Osteoblast (primary cell): ENCODE data around the gene WDR7. TPM values are rescaled to one million over a fixed set of nuclear protein-coding genes. Genes with fewer than 3 reads are reported as not detected.

Experiments used
- DNase-seq: peaks from one replicate; pipeline ENCODE4 v3.0.0; 2011; ENCODE audit warnings: low spot score, mixed read lengths; ENCODE audit not compliant: insufficient read length; ENCODE audit errors: missing footprints
- H2AFZ ChIP-seq: 2 replicates; pipeline ENCODE4 v1.6.0; 2011; ENCODE audit warnings: mild to moderate bottlenecking, low read length
- H3K27ac ChIP-seq: 2 replicates; pipeline ENCODE4 v1.5.1; 2011; ENCODE audit warnings: mild to moderate bottlenecking, low read depth, low read length, moderate library complexity
- H3K27me3 ChIP-seq: 2 replicates; pipeline ENCODE4 v1.6.0; 2012; ENCODE audit warnings: mild to moderate bottlenecking, control low read depth, inconsistent platforms, low read length, moderate library complexity; ENCODE audit not compliant: insufficient read depth
- H3K36me3 ChIP-seq: 2 replicates; pipeline ENCODE4 v1.5.1; 2011; ENCODE audit warnings: mild to moderate bottlenecking, low read length, control low read depth, moderate library complexity; ENCODE audit not compliant: insufficient read depth
- H3K4me1 ChIP-seq: 2 replicates; pipeline ENCODE4 v1.5.1; 2011; ENCODE audit warnings: mild to moderate bottlenecking, low read length, control low read depth, moderate library complexity; ENCODE audit not compliant: insufficient read depth
- H3K4me2 ChIP-seq: 2 replicates; pipeline ENCODE4 v1.6.0; 2011; ENCODE audit warnings: mild to moderate bottlenecking, low read length; ENCODE audit not compliant: insufficient read depth
- H3K4me3 ChIP-seq: fragments of 200-600 bp; sonication (generic); 3 replicates; pipeline ENCODE4 v1.5.1; 2012; ENCODE audit warnings: mild to moderate bottlenecking, low read length, inconsistent platforms; ENCODE audit not compliant: insufficient read depth
- H3K79me2 ChIP-seq: 2 replicates; pipeline ENCODE4 v1.6.0; 2012; ENCODE audit warnings: mild to moderate bottlenecking, low read length, control low read depth, inconsistent platforms; ENCODE audit not compliant: insufficient read depth
- H3K9me3 ChIP-seq: 2 replicates; pipeline ENCODE4 v1.5.1; 2011; ENCODE audit warnings: low read depth, low read length, control low read depth
- H4K20me1 ChIP-seq: 2 replicates; pipeline ENCODE4 v1.6.0; 2012; ENCODE audit warnings: mild to moderate bottlenecking, low read length, control low read depth; ENCODE audit not compliant: insufficient read depth
- total RNA-seq: library from RNA; depleted of rRNA; stranded (reverse); fragments of >200 nt; gene quantifications from 2 replicates; pipeline ENCODE4 v1.2.3, GENCODE V29; 2012
- TF ChIP-seq, protein P1 (sequence below): IDR thresholded peaks from 2 replicates; pipeline ENCODE4 v1.5.1; 2011; ENCODE audit warnings: mild to moderate bottlenecking, low read depth, low read length, moderate library complexity; ENCODE audit errors: extremely low read depth

WDR7 gene
- total RNA-seq, 1 donor = 23.2 TPM

GRCh38 chr18:56738184-56738583 lies 87.0 kb downstream of the WDR7 start:
- no peaks in the 10 kb centered on the region for H3K9me3 ChIP-seq
- no peaks in the 10 kb centered on the region for H3K79me2 ChIP-seq
- H3K36me3 ChIP-seq = no peaks in the 10 kb centered on the region
- TF ChIP-seq, protein P1, sequence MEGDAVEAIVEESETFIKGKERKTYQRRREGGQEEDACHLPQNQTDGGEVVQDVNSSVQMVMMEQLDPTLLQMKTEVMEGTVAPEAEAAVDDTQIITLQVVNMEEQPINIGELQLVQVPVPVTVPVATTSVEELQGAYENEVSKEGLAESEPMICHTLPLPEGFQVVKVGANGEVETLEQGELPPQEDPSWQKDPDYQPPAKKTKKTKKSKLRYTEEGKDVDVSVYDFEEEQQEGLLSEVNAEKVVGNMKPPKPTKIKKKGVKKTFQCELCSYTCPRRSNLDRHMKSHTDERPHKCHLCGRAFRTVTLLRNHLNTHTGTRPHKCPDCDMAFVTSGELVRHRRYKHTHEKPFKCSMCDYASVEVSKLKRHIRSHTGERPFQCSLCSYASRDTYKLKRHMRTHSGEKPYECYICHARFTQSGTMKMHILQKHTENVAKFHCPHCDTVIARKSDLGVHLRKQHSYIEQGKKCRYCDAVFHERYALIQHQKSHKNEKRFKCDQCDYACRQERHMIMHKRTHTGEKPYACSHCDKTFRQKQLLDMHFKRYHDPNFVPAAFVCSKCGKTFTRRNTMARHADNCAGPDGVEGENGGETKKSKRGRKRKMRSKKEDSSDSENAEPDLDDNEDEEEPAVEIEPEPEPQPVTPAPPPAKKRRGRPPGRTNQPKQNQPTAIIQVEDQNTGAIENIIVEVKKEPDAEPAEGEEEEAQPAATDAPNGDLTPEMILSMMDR = no peak
- no peak for DNase-seq
- H2AFZ ChIP-seq = no peak overlapping the region
- H3K27ac ChIP-seq = no peak overlapping the region
- no peaks in the 10 kb centered on the region for H3K4me1 ChIP-seq
- H3K4me3 ChIP-seq = no peak overlapping the region
- no peak overlapping the region for H3K4me2 ChIP-seq
- no peaks in the 10 kb centered on the region for H4K20me1 ChIP-seq
- no peaks in the 10 kb centered on the region for H3K27me3 ChIP-seq

- H3K4me1 ChIP-seq = no peaks in the 10 kb centered on the region
- TF ChIP-seq, protein P1 = no peak
- H3K27me3 ChIP-seq = no peaks in the 10 kb centered on the region
- no peak overlapping the region for H3K4me2 ChIP-seq
- H4K20me1 ChIP-seq = no peaks in the 10 kb centered on the region
- no peaks in the 10 kb centered on the region for H3K9me3 ChIP-seq
- H3K27ac ChIP-seq = no peak overlapping the region
- no peaks in the 10 kb centered on the region for H3K79me2 ChIP-seq
- H2AFZ ChIP-seq = no peak overlapping the region
- no peak for DNase-seq
- H3K4me3 ChIP-seq = no peak overlapping the region
- H3K36me3 ChIP-seq = no peaks in the 10 kb centered on the region
Observed at GRCh38 chr18:56739731-56740130, 88.6 kb downstream of the WDR7 start.

GRCh38 chr18:56740645-56741044 lies 89.5 kb downstream of the WDR7 start:
- TF ChIP-seq, protein P1 = no peak
- Histone ChIP-seq H3K79me2 (no peaks in the 10 kb centered on the region), H2AFZ (no peak overlapping the region), H3K4me3 (no peak overlapping the region), H3K4me2 (no peak overlapping the region), H3K9me3 (no peaks in the 10 kb centered on the region), H3K27me3 (no peaks in the 10 kb centered on the region), H3K4me1 (no peaks in the 10 kb centered on the region), H3K27ac (no peak overlapping the region), H3K36me3 (no peaks in the 10 kb centered on the region), H4K20me1 (no peaks in the 10 kb centered on the region)
- DNase-seq = no peak

GRCh38 chr18:56741685-56742084 lies 90.5 kb downstream of the WDR7 start:
- no peak for DNase-seq
- Histone ChIP-seq H3K4me1 (no peaks in the 10 kb centered on the region), H3K9me3 (no peaks in the 10 kb centered on the region), H3K27me3 (no peaks in the 10 kb centered on the region), H4K20me1 (no peaks in the 10 kb centered on the region), H2AFZ (no peak overlapping the region), H3K4me3 (no peak overlapping the region), H3K79me2 (no peaks in the 10 kb centered on the region), H3K36me3 (no peaks in the 10 kb centered on the region), H3K27ac (no peak overlapping the region), H3K4me2 (no peak overlapping the region)
- TF ChIP-seq, protein P1 = no peak
